ENCODE results near the gene TM4SF18.
A peak's percentile ranks its signal among the peaks of the same experiment; 100 is the strongest.
"Not testable (repeated sequence)": the region's sequence is repeated elsewhere in the genome, so short reads cannot be mapped to it uniquely, and the experiment has no call there.

TM4SF18 gene

GRCh38 chr3:149368201-149368673 is 34.8 kb upstream of the TM4SF18 start:
- DNase-seq = no peak

GRCh38 chr3:149366941-149367840 is 33.8 kb upstream of the TM4SF18 start:
- DNase-seq = no peak

GRCh38 chr3:149366031-149366430 is 32.6 kb upstream of the TM4SF18 start:
- no peak for DNase-seq

GRCh38 chr3:149364624-149365023 is 31.2 kb upstream of the TM4SF18 start:
- no peak for DNase-seq

- no peak for DNase-seq
Observed at GRCh38 chr3:149363053-149363452, 29.6 kb upstream of the TM4SF18 start.

GRCh38 chr3:149362366-149362765 is 28.9 kb upstream of the TM4SF18 start:
- DNase-seq = no peak

GRCh38 chr3:149356630-149357029 is 23.2 kb upstream of the TM4SF18 start:
- DNase-seq = no peak

GRCh38 chr3:149356044-149356592 is 22.7 kb upstream of the TM4SF18 start:
- no peak for DNase-seq

GRCh38 chr3:149353581-149354184 is 20.2 kb upstream of the TM4SF18 start:
- DNase-seq = no peak

- peak; percentile 72 to 76 for DNase-seq
Observed at GRCh38 chr3:149352556-149352955, 19.1 kb upstream of the TM4SF18 start.

GRCh38 chr3:149343951-149344350 is 10.5 kb upstream of the TM4SF18 start:
- no peak for DNase-seq

- no peak for DNase-seq
Observed at GRCh38 chr3:149342413-149343380, 9.3 kb upstream of the TM4SF18 start.

- peak; percentile 77 to 90 for DNase-seq
Observed at GRCh38 chr3:149340310-149340933, 7.0 kb upstream of the TM4SF18 start.

GRCh38 chr3:149339931-149340309 is 6.5 kb upstream of the TM4SF18 start:
- peak; percentile 89 to 91 for DNase-seq

GRCh38 chr3:149337486-149337885 is 4.0 kb upstream of the TM4SF18 start:
- DNase-seq = not testable (repeated sequence)

GRCh38 chr3:149336925-149337324 is 3.5 kb upstream of the TM4SF18 start:
- DNase-seq = no peak

- no peak for DNase-seq
Observed at GRCh38 chr3:149332771-149333170, 665 bp downstream of the TM4SF18 start.

- DNase-seq = no peak
Observed at GRCh38 chr3:149332227-149332765, 1.1 kb downstream of the TM4SF18 start.

GRCh38 chr3:149331396-149331795 is 2.0 kb downstream of the TM4SF18 start:
- DNase-seq = no peak

GRCh38 chr3:149330609-149331331 is 2.7 kb downstream of the TM4SF18 start:
- no peak for DNase-seq

- DNase-seq = no peak
Observed at GRCh38 chr3:149327156-149327555, 6.3 kb downstream of the TM4SF18 start.

Data from SHP77 (cell line).